GM23248 (cell line): ENCODE measurements around the gene ASPRV1.

ENCODE experiments used
- EZH2 ChIP-seq: fragments of 200-600 bp; sonication (generic); IDR thresholded peaks from 2 replicates; pipeline ENCODE4 v1.6.1; 2018; ENCODE audit warnings: antibody characterized with exemption, mild to moderate bottlenecking; ENCODE audit not compliant: insufficient read depth, poor library complexity, severe bottlenecking
- EZH2phosphoT487 ChIP-seq: fragments of 200-600 bp; sonication (generic); IDR thresholded peaks from 2 replicates; pipeline ENCODE4 v1.6.1; 2018; ENCODE audit warnings: antibody characterized with exemption, moderate library complexity, mild to moderate bottlenecking, low read depth; ENCODE audit not compliant: insufficient read depth

GRCh38 chr2:69940691-69941090, 20.7 kb downstream of the ASPRV1 start:
- TF ChIP-seq EZH2phosphoT487, result no peak
- TF ChIP-seq EZH2, result no peak
